ENCODE data around the gene VLDLR.

VLDLR gene

DNA sequence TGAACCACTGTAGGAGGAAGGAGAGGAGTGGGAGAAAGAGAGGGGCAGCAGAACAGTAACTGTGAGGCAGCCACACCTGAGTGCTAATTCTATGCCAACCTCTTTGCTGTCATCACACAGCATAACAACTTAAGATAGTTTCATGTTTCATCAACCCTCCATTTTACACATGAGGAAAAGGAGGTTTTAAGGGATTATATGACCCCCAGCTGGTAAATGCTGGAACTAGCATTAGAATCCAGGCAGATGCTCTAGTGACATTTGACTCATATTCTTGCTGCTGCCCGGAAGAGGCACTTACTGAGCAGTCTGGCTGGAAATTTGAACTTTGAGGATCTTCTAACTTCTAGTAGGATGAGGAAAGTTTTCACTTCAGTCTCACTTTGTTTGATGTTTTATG, 24.1 kb upstream of the VLDLR start:
- TF ChIP-seq, protein P1, sequence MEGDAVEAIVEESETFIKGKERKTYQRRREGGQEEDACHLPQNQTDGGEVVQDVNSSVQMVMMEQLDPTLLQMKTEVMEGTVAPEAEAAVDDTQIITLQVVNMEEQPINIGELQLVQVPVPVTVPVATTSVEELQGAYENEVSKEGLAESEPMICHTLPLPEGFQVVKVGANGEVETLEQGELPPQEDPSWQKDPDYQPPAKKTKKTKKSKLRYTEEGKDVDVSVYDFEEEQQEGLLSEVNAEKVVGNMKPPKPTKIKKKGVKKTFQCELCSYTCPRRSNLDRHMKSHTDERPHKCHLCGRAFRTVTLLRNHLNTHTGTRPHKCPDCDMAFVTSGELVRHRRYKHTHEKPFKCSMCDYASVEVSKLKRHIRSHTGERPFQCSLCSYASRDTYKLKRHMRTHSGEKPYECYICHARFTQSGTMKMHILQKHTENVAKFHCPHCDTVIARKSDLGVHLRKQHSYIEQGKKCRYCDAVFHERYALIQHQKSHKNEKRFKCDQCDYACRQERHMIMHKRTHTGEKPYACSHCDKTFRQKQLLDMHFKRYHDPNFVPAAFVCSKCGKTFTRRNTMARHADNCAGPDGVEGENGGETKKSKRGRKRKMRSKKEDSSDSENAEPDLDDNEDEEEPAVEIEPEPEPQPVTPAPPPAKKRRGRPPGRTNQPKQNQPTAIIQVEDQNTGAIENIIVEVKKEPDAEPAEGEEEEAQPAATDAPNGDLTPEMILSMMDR (IDR thresholded peaks at IDR 0.05) = no peak

- TF ChIP-seq, protein P1 (IDR thresholded peaks at IDR 0.05) = no peak
These were observed 21.7 kb upstream of the VLDLR start for GRCh38 chr9:2599896-2600295.

DNA sequence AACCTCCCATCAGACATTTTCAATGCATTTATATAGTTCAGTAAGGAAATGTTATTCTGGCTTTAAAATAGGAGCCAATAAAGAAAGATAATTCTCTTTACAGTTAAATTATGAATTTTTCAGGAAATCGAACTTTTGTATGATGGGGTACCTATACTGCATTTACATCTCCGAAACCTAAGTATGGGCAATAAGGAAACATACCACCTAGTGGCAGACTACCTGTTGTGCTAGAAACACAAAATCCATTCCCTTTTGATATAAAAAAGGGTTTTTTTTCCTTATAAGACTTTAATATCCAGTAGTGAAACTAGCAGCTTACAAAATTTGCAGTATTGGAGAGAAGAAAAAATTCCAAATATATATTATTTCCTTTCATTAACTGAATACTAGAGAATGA, 21.3 kb upstream of the VLDLR start:
- TF ChIP-seq, protein P1 (IDR thresholded peaks at IDR 0.05) = no peak

GRCh38 chr9:2601785-2602378, 19.7 kb upstream of the VLDLR start:
- TF ChIP-seq, protein P1 (IDR thresholded peaks at IDR 0.05) = no peak

DNA sequence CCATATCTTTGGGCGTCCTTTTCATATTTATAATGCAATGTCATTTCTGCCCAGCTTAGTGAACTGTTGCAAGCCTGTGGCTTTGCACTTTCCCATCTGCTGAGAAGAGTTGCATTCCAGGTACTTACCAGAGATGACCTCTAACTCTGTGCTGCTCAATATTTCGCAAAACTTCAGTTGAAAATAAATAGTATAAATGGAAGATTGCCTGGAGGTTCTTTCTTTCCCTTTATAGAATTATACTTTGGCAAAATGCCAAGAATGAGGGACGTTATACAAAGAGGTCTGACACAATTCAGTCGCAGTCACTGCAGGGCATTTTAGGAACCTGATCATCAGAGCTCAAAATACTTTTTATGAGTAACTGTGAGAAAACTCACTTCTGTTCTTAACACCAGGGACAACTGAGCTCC, 18.9 kb upstream of the VLDLR start:
- TF ChIP-seq, protein P1 (IDR thresholded peaks at IDR 0.05) = no peak

- TF ChIP-seq, protein P1 (IDR thresholded peaks at IDR 0.05) = no peak
These were observed 18.0 kb upstream of the VLDLR start for GRCh38 chr9:2603621-2604020.

- TF ChIP-seq, protein P1 (IDR thresholded peaks at IDR 0.05) = no peak
These were observed 16.3 kb upstream of the VLDLR start for GRCh38 chr9:2605246-2605645.

DNA sequence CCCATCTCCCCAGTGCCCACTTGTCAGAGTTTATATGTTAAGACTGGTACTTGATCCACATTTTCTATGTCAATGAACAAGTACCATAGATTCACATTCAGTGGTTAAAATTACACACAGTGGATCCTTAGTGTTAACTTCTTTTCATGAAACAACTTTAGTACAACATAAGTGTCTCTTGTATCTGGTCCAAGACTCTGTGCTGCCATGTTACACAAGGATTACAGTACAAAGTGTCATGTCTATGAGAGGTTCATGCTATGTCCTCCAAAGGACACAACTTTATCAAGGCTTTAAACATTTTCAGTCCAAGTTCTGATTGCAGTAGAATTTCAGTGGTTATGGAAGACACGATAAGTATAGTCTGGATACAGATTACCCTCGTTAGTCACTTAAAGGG, 13.3 kb upstream of the VLDLR start:
- TF ChIP-seq, protein P1 (IDR thresholded peaks at IDR 0.05) = no peak
